ENCODE data around the gene LAMA3.

The LAMA3 gene

GRCh38 chr18:23719634-23720201, 30.5 kb downstream of the LAMA3 start:
- no peak overlapping the region for H2AFZ ChIP-seq (ENCODE audit: low read depth)
- H3K4me2 ChIP-seq = no peak overlapping the region
- no peak for TF ChIP-seq CTCF (conservative IDR thresholded peaks at IDR 0.05; ENCODE audit: low read depth, low read length)
- H3K9ac ChIP-seq = no peak overlapping the region
- H3K4me3 ChIP-seq (IDR thresholded peaks at IDR 0.05; ENCODE audit: insufficient read depth, low read depth, low read length) = no peak overlapping the region
- H3K27me3 ChIP-seq (ENCODE audit: insufficient read depth, low read depth) = no peaks in the 10 kb centered on the region
- no peaks in the 10 kb centered on the region for H3K79me2 ChIP-seq (ENCODE audit: insufficient read depth, low read depth)
- no peaks in the 10 kb centered on the region for H3K36me3 ChIP-seq (ENCODE audit: insufficient read depth)
- no peaks in the 10 kb centered on the region for H4K20me1 ChIP-seq (ENCODE audit: insufficient read depth)
- no peak overlapping the region for H3K27ac ChIP-seq
- H3K4me1 ChIP-seq (ENCODE audit: low read depth, poor library complexity, severe bottlenecking) = peaks cover 9% of the 10 kb centered on the region

GRCh38 chr18:23721696-23722480, 32.6 kb downstream of the LAMA3 start:
- no peak overlapping the region for H2AFZ ChIP-seq (ENCODE audit: low read depth)
- H3K4me3 ChIP-seq (IDR thresholded peaks at IDR 0.05; ENCODE audit: insufficient read depth, low read depth, low read length) = no peak overlapping the region
- H3K27me3 ChIP-seq (ENCODE audit: insufficient read depth, low read depth) = no peaks in the 10 kb centered on the region
- H3K4me2 ChIP-seq = no peak overlapping the region
- no peak overlapping the region for H3K27ac ChIP-seq
- no peak for TF ChIP-seq CTCF (conservative IDR thresholded peaks at IDR 0.05; ENCODE audit: low read depth, low read length)
- no peaks in the 10 kb centered on the region for H4K20me1 ChIP-seq (ENCODE audit: insufficient read depth)
- no peaks in the 10 kb centered on the region for H3K36me3 ChIP-seq (ENCODE audit: insufficient read depth)
- H3K4me1 ChIP-seq (ENCODE audit: low read depth, poor library complexity, severe bottlenecking) = peaks cover 9% of the 10 kb centered on the region
- no peak overlapping the region for H3K9ac ChIP-seq
- no peaks in the 10 kb centered on the region for H3K79me2 ChIP-seq (ENCODE audit: insufficient read depth, low read depth)

- Histone ChIP-seq H3K27ac (no peak overlapping the region), H2AFZ (ENCODE audit: low read depth) (no peak overlapping the region)
Measured at GRCh38 chr18:23722646-23723045, 33.4 kb downstream of the LAMA3 start.

GRCh38 chr18:23723121-23723520, 33.9 kb downstream of the LAMA3 start:
- H2AFZ ChIP-seq (ENCODE audit: low read depth) = no peak overlapping the region
- peaks cover 9% of the 10 kb centered on the region for H3K4me1 ChIP-seq (ENCODE audit: low read depth, poor library complexity, severe bottlenecking)
- H3K36me3 ChIP-seq (ENCODE audit: insufficient read depth) = no peaks in the 10 kb centered on the region
- no peaks in the 10 kb centered on the region for H3K27me3 ChIP-seq (ENCODE audit: insufficient read depth, low read depth)
- TF ChIP-seq CTCF (conservative IDR thresholded peaks at IDR 0.05; ENCODE audit: low read depth, low read length) = no peak
- no peak overlapping the region for H3K27ac ChIP-seq
- no peaks in the 10 kb centered on the region for H3K79me2 ChIP-seq (ENCODE audit: insufficient read depth, low read depth)
- no peak overlapping the region for H3K4me3 ChIP-seq (IDR thresholded peaks at IDR 0.05; ENCODE audit: insufficient read depth, low read depth, low read length)
- H3K4me2 ChIP-seq = no peak overlapping the region
- H3K9ac ChIP-seq = no peak overlapping the region
- H4K20me1 ChIP-seq (ENCODE audit: insufficient read depth) = no peaks in the 10 kb centered on the region

More at GRCh38 chr18:23722646-23723045, 33.4 kb downstream of the LAMA3 start:
- no peaks in the 10 kb centered on the region for H3K79me2 ChIP-seq (ENCODE audit: insufficient read depth, low read depth)
- no peak overlapping the region for H3K4me3 ChIP-seq (IDR thresholded peaks at IDR 0.05; ENCODE audit: insufficient read depth, low read depth, low read length)
- H3K27me3 ChIP-seq (ENCODE audit: insufficient read depth, low read depth) = no peaks in the 10 kb centered on the region
- no peak overlapping the region for H3K9ac ChIP-seq
- no peak for TF ChIP-seq CTCF (conservative IDR thresholded peaks at IDR 0.05; ENCODE audit: low read depth, low read length)
- no peak overlapping the region for H3K4me2 ChIP-seq
- H3K4me1 ChIP-seq (ENCODE audit: low read depth, poor library complexity, severe bottlenecking) = peaks cover 9% of the 10 kb centered on the region
- no peaks in the 10 kb centered on the region for H3K36me3 ChIP-seq (ENCODE audit: insufficient read depth)
- H4K20me1 ChIP-seq (ENCODE audit: insufficient read depth) = no peaks in the 10 kb centered on the region

Measured in KMS-11 (cell line).